GM12891 (cell line): ENCODE measurements around the gene C2.
"Not testable (repeated sequence)": the region's sequence is repeated elsewhere in the genome, so short reads cannot be mapped to it uniquely, and the experiment has no call there.

Source experiments
- DNase-seq: peaks from one replicate; pipeline ENCODE4 v3.0.0; 2011; ENCODE audit warnings: low spot score; ENCODE audit not compliant: insufficient read length
- FAIRE-seq: peaks from 2 replicates; lab custom pipeline; 2011; peaks lifted over from hg19 to GRCh38; lab: Jason Lieb, UNC
- PAX5 ChIP-seq: IDR thresholded peaks from 2 replicates; pipeline ENCODE4 v1.6.1; 2011; ENCODE audit warnings: low read length, moderate library complexity, mild to moderate bottlenecking; ENCODE audit not compliant: insufficient read depth, severe bottlenecking
- POLR2A ChIP-seq: IDR thresholded peaks from 2 replicates; pipeline ENCODE4 v1.6.1; 2011; ENCODE audit warnings: low read depth, low read length, control low read depth
- POLR2AphosphoS5 ChIP-seq: IDR thresholded peaks from 2 replicates; pipeline ENCODE4 v1.6.1; 2011; ENCODE audit warnings: low read depth, low read length, control low read depth
- POU2F2 ChIP-seq: IDR thresholded peaks from 2 replicates; pipeline ENCODE4 v1.6.1; 2011; ENCODE audit warnings: low read depth, mild to moderate bottlenecking, control low read depth, low read length, moderate library complexity
- SPI1 ChIP-seq: IDR thresholded peaks from 2 replicates; pipeline ENCODE4 v1.6.1; 2011; ENCODE audit warnings: low read depth, low read length, control low read depth
- TAF1 ChIP-seq: IDR thresholded peaks from 2 replicates; pipeline ENCODE4 v1.6.1; 2011; ENCODE audit warnings: low read depth, low read length, control low read depth

Gene C2

DNA sequence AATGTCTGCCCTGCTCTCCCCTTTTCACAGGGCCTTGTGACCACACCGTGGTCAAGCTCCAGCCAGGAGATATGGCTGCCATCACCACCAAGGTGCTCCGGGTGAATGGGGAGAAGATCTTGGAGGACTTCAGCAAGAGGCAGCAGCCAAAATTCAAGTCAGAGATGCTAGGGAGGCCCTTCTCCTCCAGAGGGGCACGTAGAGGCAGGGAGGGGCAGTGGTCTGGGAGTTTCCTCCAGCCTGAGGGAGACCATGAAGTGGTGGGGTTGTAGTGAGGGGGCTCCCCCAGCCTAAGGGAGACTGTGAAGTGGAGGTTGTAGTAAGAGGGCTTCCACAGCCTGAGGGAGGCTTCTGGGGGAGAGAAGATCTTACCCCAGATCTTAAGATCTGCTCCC is 40.4 kb downstream of the C2 start:
- DNase-seq (no peak), FAIRE-seq (no peak)
- no peak for TF ChIP-seq PAX5
- no peak for TF ChIP-seq POLR2AphosphoS5
- no peak for TF ChIP-seq SPI1
- TF ChIP-seq POLR2A: no peak
- TF ChIP-seq POU2F2: no peak
- no peak for TF ChIP-seq TAF1

GRCh38 chr6:31968326-31968725 is 40.8 kb downstream of the C2 start:
- DNase-seq (no peak), FAIRE-seq (no peak)
- no peak for TF ChIP-seq POLR2AphosphoS5

- no peak for FAIRE-seq
- TF ChIP-seq TAF1 (no peak), POU2F2 (no peak), POLR2A (no peak), POLR2AphosphoS5 (no peak), SPI1 (no peak), PAX5 (no peak)
- no peak for DNase-seq
These were observed 41.5 kb downstream of the C2 start for GRCh38 chr6:31968791-31969711.

DNA sequence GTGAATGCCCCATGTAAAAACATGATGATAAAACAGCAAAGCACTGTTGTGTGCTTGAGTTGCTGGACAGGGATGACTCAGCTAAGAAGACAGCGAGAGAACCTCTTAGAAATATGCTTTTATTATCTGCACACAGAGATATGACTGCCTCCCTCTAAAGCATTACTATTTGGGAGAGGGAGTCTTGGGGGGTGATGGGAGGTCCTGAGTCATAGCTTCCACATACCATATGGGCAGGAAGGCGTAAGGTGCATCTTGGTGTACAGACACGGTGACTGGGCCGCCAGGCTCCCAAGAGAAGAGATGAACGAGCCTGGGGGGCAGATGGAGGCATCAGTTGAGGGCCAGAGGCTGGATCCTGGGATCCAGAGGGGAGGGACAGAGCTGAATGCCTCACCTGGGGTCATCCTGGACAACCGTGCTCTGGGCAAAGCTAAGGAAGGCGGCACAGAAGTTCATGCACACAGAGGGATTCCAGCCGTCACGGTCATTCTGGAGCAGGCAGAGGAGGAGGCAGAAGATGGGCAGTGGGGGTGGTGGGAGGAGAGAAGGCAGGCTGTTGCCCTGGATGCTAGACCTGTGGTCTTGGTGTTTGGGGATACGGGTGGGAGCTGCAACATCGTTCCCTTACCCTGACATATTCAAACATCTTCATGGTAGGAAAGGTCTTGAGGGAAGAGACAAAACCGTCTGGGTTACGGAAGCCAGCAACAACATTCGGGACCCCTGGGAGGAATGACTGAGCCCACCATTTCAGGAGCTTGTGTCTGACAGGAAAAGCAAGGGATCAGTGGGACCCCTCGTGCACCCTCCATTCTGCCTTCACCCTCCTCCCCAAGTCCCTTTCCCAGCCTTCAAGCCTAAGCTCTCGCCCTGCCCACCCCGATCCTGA is 42.4 kb downstream of the C2 start:
- DNase-seq (no peak), FAIRE-seq (no peak)
- no peak for TF ChIP-seq POLR2A
- TF ChIP-seq POLR2AphosphoS5: peak; percentile 26; the same call in 1 of the 2 replicates

- no peak for TF ChIP-seq SPI1
- 0 out of 2 replicates have a peak, but pooled peaks have one; percentile 12 for TF ChIP-seq POLR2AphosphoS5
- no peak for FAIRE-seq
- no peak for DNase-seq
These were observed 43.2 kb downstream of the C2 start for GRCh38 chr6:31970604-31971271.

GRCh38 chr6:31971279-31971992 is 43.9 kb downstream of the C2 start:
- no peak for FAIRE-seq
- DNase-seq: no peak
- TF ChIP-seq TAF1 (peak; percentile 36), PAX5 (no peak), POLR2A (peak; percentile 43; the same call in 1 of the 2 replicates)

- peak; percentile 43 for TF ChIP-seq POLR2A
- TF ChIP-seq TAF1: no peak
- peak; percentile 46; the same call in 1 of the 2 replicates for TF ChIP-seq POU2F2
- DNase-seq (peak; percentile 99), FAIRE-seq (peak; percentile 100)
These were observed 44.6 kb downstream of the C2 start, which contains the start of gene DXO for GRCh38 chr6:31971993-31972708. DXO (minus strand) TSS chr6:31972138; CDS start chr6:31971675, 463 bp downstream.

- no peak for TF ChIP-seq POLR2AphosphoS5
- no peak for TF ChIP-seq TAF1
- no peak for TF ChIP-seq POLR2A
- no peak for TF ChIP-seq PAX5
- TF ChIP-seq SPI1: no peak
- TF ChIP-seq POU2F2: no peak
- DNase-seq (no peak), FAIRE-seq (no peak)
These were observed 45.3 kb downstream of the C2 start for GRCh38 chr6:31972709-31973350.

- FAIRE-seq, DNase-seq: not testable (repeated sequence)
These were observed 48.5 kb downstream of the C2 start for GRCh38 chr6:31976065-31976464.
